HFF-Myc (cell line): ENCODE data around the gene DNAH9.

Source experiments
- DNase-seq: peaks from one replicate; pipeline ENCODE4 v3.0.0-alpha.2; 2011; ENCODE audit warnings: low read depth; ENCODE audit errors: extremely low read depth
- H3K4me3 ChIP-seq: replicated peaks from 2 replicates; pipeline ENCODE4 v1.5.1; 2011; ENCODE audit warnings: low read depth, mild to moderate bottlenecking, control low read depth, low read length
- CTCF ChIP-seq: IDR thresholded peaks from 2 replicates; pipeline ENCODE4 v1.5.1; 2012; ENCODE audit warnings: mild to moderate bottlenecking, low read depth, low read length, control low read depth; ENCODE audit errors: missing control alignments

The DNAH9 gene

GRCh38 chr17:11996722-11997146 is 398.5 kb downstream of the DNAH9 start:
- TF ChIP-seq CTCF, result no peak
- DNase-seq, result peak; percentile 5
- peak overlapping the region; percentile 91 for H3K4me3 ChIP-seq

GRCh38 chr17:11997147-11997971 is 399.1 kb downstream of the DNAH9 start, which contains the start of gene ZNF18:
TSS of gene ZNF18 (minus strand) at chr17:11997475. CDS start at chr17:11992829, 4,646 bp downstream.
- peak within 1 kb of the TSS; percentile 91 for H3K4me3 ChIP-seq
- TF ChIP-seq CTCF, result no peak
- DNase-seq, result peak; percentile 69

- TF ChIP-seq CTCF, result no peak
- peak overlapping the region; percentile 91 for H3K4me3 ChIP-seq
- no peak for DNase-seq
Measured at GRCh38 chr17:11997972-11998233, 399.6 kb downstream of the DNAH9 start.

GRCh38 chr17:11999696-12000095 is 401.4 kb downstream of the DNAH9 start:
- DNase-seq, result no peak
- no peak for TF ChIP-seq CTCF
- H3K4me3 ChIP-seq, result no peak overlapping the region

- no peak for DNase-seq
- TF ChIP-seq CTCF, result no peak
- no peak overlapping the region for H3K4me3 ChIP-seq
Measured at GRCh38 chr17:12007466-12007865, 409.2 kb downstream of the DNAH9 start.
